Kidney (tissue), 14 donors: ENCODE results near the gene RPL27. TPM values are rescaled to one million over a fixed set of nuclear protein-coding genes. Genes with fewer than 3 reads are reported as not detected.

Experiments used
- DNase-seq, 5 donors: peaks; one replicate each; pipeline ENCODE4 v3.0.0-alpha.2; 2013 to 2020
- FAIRE-seq: peaks from 2 replicates; lab custom pipeline; 2012; peaks lifted over from hg19 to GRCh38; lab: Jason Lieb, UNC
- H3K27ac ChIP-seq, 2 donors: one replicate each; pipeline ENCODE4 v1.7.0; 2013; ENCODE audit warnings: low read depth in 2 of 2, low read length in 2 of 2, inconsistent platforms in 1 of 2
- H3K27me3 ChIP-seq: one replicate; pipeline ENCODE4 v1.7.1; 2013; ENCODE audit warnings: low read length, inconsistent platforms; ENCODE audit not compliant: control insufficient read depth, insufficient read depth
- H3K36me3 ChIP-seq, 3 donors: one replicate each; pipeline versions ENCODE4 v1.7.0 to v1.7.1; 2013; ENCODE audit warnings: low read length in 3 of 3, control low read depth in 1 of 3, inconsistent platforms in 1 of 3; ENCODE audit not compliant: insufficient read depth in 3 of 3, control insufficient read depth in 2 of 3
- H3K4me1 ChIP-seq, 3 donors: one replicate each; pipeline versions ENCODE4 v1.7.0 to v1.7.1; 2013; ENCODE audit warnings: low read length in 3 of 3, inconsistent platforms in 1 of 3, low read depth in 1 of 3; ENCODE audit not compliant: control insufficient read depth in 2 of 3, insufficient read depth in 2 of 3
- H3K4me3 ChIP-seq, 3 donors: one replicate each; pipeline versions ENCODE4 v1.7.0 to v1.8.1; 2013; ENCODE audit warnings: low read length in 3 of 3, control low read depth in 1 of 3, inconsistent platforms in 1 of 3
- H3K9ac ChIP-seq, 3 donors: one replicate each; pipeline versions ENCODE4 v1.7.0 to v1.7.1; 2013; ENCODE audit warnings: low read length in 3 of 3, control low read depth in 1 of 3, inconsistent platforms in 1 of 3
- H3K9me3 ChIP-seq, 3 donors: one replicate each; pipeline versions ENCODE4 v1.7.0 to v1.7.1; 2013; ENCODE audit warnings: low read length in 3 of 3, control low read depth in 1 of 3, inconsistent platforms in 1 of 3; ENCODE audit not compliant: control insufficient read depth in 2 of 3, insufficient read depth in 1 of 3
- CTCF ChIP-seq: IDR thresholded peaks from 3 replicates; pipeline ENCODE4 v1.5.1; 2012; ENCODE audit warnings: mild to moderate bottlenecking, moderate library complexity, borderline replicate concordance; ENCODE audit not compliant: insufficient read depth; ENCODE audit errors: extremely low read depth
- intact Hi-C: fragments of 100-400 bp; cut with DNase I; formaldehyde crosslinking; loops from one replicate; pipeline ENCODE4 v1.11.1; 2022
- polyA plus RNA-seq: library from polyadenylated mRNA; stranded (reverse); fragments of 350-450 nt; fragmentation: Illumina TruSeq; extraction: RNeasy Lipid Tissue Mini Kit (QIAGEN cat#74804); gene quantifications from one replicate; pipeline ENCODE4 v1.2.3, GENCODE V29; 2014; ENCODE audit warnings: low read depth, low replicate concordance; ENCODE audit not compliant: insufficient read depth
- total RNA-seq: library from RNA; stranded (reverse); fragmentation: NEBNext Ultra II Directional; extraction: Animal tissue kit (Norgen Biotek cat#: 25700); gene quantifications from one replicate; pipeline ENCODE4 v1.2.1, GENCODE V29; 2021
- donor health status: control.
- donor health status: control.
- donor health status: control.
- donor health status: control.
- donor health status: control.
- donor health status: DM: yes; HTN: yes; CAD: no.
- donor health status: Normal renal cell carcinoma (clear cell type).

Gene RPL27
- total and polyA plus RNA-seq, 2 donors from 2014 or later, result 759 to 1,823 TPM

GRCh38 chr17:42953669-42954068 lies 44.5 kb upstream of the RPL27 start:
- peaks cover 13 to 38% (median 25%) of the 10 kb centered on the region in 3 donors for H3K36me3 ChIP-seq
- intact Hi-C loops, result no loop called here
- no peaks in the 10 kb centered on the region for H3K9me3 ChIP-seq
- no peak for FAIRE-seq
- no peak for TF ChIP-seq CTCF
- no peak overlapping the region for H3K9ac ChIP-seq
- no peak overlapping the region for H3K27ac ChIP-seq
- no peaks in the 10 kb centered on the region for H3K27me3 ChIP-seq
- no peak overlapping the region for H3K4me3 ChIP-seq
- no peaks in the 10 kb centered on the region for H3K4me1 ChIP-seq
- DNase-seq, result no peak

GRCh38 chr17:42964161-42964932 lies 33.9 kb upstream of the RPL27 start, which contains the start of gene AARSD1:
AARSD1 (minus strand) TSS chr17:42964454; CDS start chr17:42964440, 14 bp downstream.
- H3K4me3 ChIP-seq, result peak within 1 kb of the TSS; percentile 79 to 98 (median 85)
- H3K27ac ChIP-seq, result peak within 1 kb of the TSS; percentile 76 to 84
- DNase-seq, result peak; percentile 95 to 97 (median 95)
- H3K9me3 ChIP-seq, result no peaks in the 10 kb centered on the region
- TF ChIP-seq CTCF, result no peak
- H3K27me3 ChIP-seq, result no peaks in the 10 kb centered on the region
- FAIRE-seq, result no peak
- peaks cover 0 to 5% (median 0%) of the 10 kb centered on the region in 3 donors for H3K4me1 ChIP-seq
- intact Hi-C loops, result no loop called here
- peak within 1 kb of the TSS; percentile 80 to 96 (median 90) for H3K9ac ChIP-seq
- peaks cover 0 to 19% (median 7%) of the 10 kb centered on the region in 3 donors for H3K36me3 ChIP-seq

DNA sequence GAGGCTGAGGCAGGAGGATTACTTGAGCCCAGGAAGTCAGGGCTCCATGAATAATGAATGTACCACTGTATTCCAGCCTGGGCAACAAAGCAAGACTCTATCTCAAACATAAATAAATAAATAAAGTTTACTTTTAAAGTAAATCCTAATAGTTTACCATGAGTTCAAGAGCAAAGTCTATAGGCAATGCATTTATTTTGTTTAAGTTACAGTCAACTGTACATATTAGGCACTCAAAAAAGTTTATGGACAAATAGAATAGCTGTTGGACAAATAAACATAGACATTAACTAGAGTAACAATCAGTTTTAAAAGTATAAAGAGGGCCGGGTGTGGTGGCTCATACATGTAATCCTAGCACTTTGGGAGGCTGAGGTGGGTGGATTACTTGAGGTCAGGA lies 30.3 kb upstream of the RPL27 start:
- Histone ChIP-seq H3K4me1 (peaks cover 0 to 5% (median 0%) of the 10 kb centered on the region in 3 donors), H3K9ac (no peak overlapping the region), H3K4me3 (no peak overlapping the region), H3K36me3 (no peaks in the 10 kb centered on the region), H3K9me3 (no peaks in the 10 kb centered on the region), H3K27ac (no peak overlapping the region), H3K27me3 (no peaks in the 10 kb centered on the region)
- no peak for FAIRE-seq
- no peak for TF ChIP-seq CTCF
- intact Hi-C loops, result no loop called here
- no peak for DNase-seq
